Nucleus accumbens (tissue), 56 donors: ENCODE results near the gene ZCCHC14.
"Not testable (repeated sequence)": the region's sequence is repeated elsewhere in the genome, so short reads cannot be mapped to it uniquely, and the experiment has no call there.

Experiments
- DNase-seq, 56 donors: peaks; one replicate each; lab custom pipeline; 2025; lab: John Stamatoyannopoulos, UW

ZCCHC14 gene

GRCh38 chr16:87526238-87526947 lies 33.6 kb upstream of the ZCCHC14 start:
- no peak for DNase-seq

- no peak for DNase-seq
Measured at GRCh38 chr16:87525352-87525751, 32.5 kb upstream of the ZCCHC14 start.

- DNase-seq: no peak
Measured at GRCh38 chr16:87524407-87524806, 31.6 kb upstream of the ZCCHC14 start.

GRCh38 chr16:87523605-87524004 lies 30.8 kb upstream of the ZCCHC14 start:
- not testable (repeated sequence) for DNase-seq

- not testable (repeated sequence) for DNase-seq
Measured at GRCh38 chr16:87521764-87522163, 28.9 kb upstream of the ZCCHC14 start.

GRCh38 chr16:87519170-87519569 lies 26.3 kb upstream of the ZCCHC14 start:
- not testable (repeated sequence) for DNase-seq

- peak in 2 of 56 donors; percentile 15 to 49 for DNase-seq
Measured at GRCh38 chr16:87518430-87519051, 25.7 kb upstream of the ZCCHC14 start.

- DNase-seq: peak in 40 of 56 donors; percentile 9 to 87 (median 58)
Measured at GRCh38 chr16:87517610-87518429, 25.0 kb upstream of the ZCCHC14 start.

- DNase-seq: no peak
Measured at GRCh38 chr16:87516361-87516760, 23.5 kb upstream of the ZCCHC14 start.

GRCh38 chr16:87515475-87516330 lies 22.9 kb upstream of the ZCCHC14 start:
- peak in 3 of 56 donors; percentile 4 to 18 (median 5) for DNase-seq

- DNase-seq: not testable (repeated sequence)
Measured at GRCh38 chr16:87509778-87510177, 17.0 kb upstream of the ZCCHC14 start.

- DNase-seq: no peak
Measured at GRCh38 chr16:87507351-87508069, 14.7 kb upstream of the ZCCHC14 start.

- no peak for DNase-seq
Measured at GRCh38 chr16:87506423-87507350, 13.9 kb upstream of the ZCCHC14 start.

- DNase-seq: no peak
Measured at GRCh38 chr16:87505834-87506233, 13.0 kb upstream of the ZCCHC14 start.

GRCh38 chr16:87503232-87503937 lies 10.6 kb upstream of the ZCCHC14 start:
- not testable (repeated sequence) for DNase-seq

- DNase-seq: no peak
Measured at GRCh38 chr16:87502308-87502969, 9.6 kb upstream of the ZCCHC14 start.

- DNase-seq: no peak
Measured at GRCh38 chr16:87501117-87501516, 8.3 kb upstream of the ZCCHC14 start.

- no peak for DNase-seq
Measured at GRCh38 chr16:87499189-87499486, 6.3 kb upstream of the ZCCHC14 start.
